Inflammatory macrophage treated with lipopolysaccharide for 1 hour (primary cell): ENCODE results near the gene PRKN.
"Not testable (repeated sequence)": the region's sequence is repeated elsewhere in the genome, so short reads cannot be mapped to it uniquely, and the experiment has no call there.

ENCODE experiments used
- DNase-seq, 2 donors: peaks; one replicate each; pipeline ENCODE4 v3.0.0-alpha.2; 2020 to 2022

Gene PRKN

GRCh38 chr6:162612613-162613012, 115.0 kb downstream of the PRKN start:
- no peak for DNase-seq

DNA sequence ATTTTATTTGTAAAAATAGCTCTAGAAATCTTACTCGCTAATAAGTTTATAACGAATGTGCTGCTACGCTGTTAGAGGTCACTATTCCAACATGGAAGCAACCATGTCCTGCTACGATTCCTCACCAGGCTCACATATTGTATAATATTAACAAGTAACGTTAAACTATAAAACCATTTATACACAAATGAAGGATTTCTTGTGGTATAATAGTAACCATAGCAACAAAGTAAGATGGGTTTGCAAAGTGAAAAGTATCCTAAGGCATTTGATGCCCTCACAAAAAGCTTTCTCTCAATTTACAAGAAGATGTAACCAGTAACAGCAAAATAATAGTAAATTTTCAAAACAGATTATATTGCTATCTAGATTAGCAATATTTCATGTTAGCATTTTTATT, 117.2 kb downstream of the PRKN start:
- DNase-seq = no peak

- no peak for DNase-seq
Measured at GRCh38 chr6:162605881-162606280, 121.7 kb downstream of the PRKN start.

- no peak for DNase-seq
Measured at GRCh38 chr6:162603231-162604015, 124.1 kb downstream of the PRKN start.

GRCh38 chr6:162602759-162603158, 124.8 kb downstream of the PRKN start:
- no peak for DNase-seq

DNA sequence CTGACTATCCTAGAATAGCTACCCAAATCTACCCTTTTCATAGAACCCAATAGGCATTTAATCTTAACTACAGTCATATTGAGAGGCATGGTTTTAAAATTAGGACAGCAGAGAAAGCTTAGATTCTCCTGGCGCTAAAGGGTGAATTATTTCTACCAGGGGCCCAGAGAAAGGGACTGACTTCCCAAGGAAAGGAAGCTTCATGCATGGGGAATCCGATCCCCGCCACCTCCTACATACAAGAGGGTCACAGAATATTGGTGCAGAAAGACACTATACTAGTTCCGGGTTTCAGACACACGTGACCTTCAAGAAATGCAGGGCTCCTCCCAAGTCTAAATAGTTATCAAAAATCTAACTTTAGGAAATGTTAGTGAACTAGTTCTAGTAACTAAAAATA, 130.9 kb downstream of the PRKN start:
- DNase-seq = no peak

DNA sequence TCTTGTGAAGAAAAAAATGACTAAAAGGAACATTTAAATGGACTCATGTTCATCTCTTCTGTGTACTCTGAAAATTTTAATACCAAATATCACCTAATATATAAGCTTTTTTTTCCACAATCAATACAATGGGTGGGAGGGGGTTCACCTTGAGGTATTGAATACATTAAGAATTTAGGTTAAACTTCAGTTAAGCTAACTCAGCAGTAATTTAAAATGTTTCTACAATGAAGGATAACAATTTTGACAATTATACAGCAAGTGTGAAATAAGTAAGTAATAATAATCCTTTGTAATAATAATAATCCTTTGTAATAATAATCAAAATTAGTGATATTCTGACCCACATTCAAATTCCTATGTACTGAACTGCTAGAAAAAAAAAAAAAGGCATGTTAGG, 136.0 kb downstream of the PRKN start:
- no peak for DNase-seq

GRCh38 chr6:162581988-162582780, 145.4 kb downstream of the PRKN start:
- no peak for DNase-seq

- DNase-seq = no peak
Measured at GRCh38 chr6:162580619-162581018, 146.9 kb downstream of the PRKN start.

- no peak for DNase-seq
Measured at GRCh38 chr6:162576016-162576415, 151.6 kb downstream of the PRKN start.

DNA sequence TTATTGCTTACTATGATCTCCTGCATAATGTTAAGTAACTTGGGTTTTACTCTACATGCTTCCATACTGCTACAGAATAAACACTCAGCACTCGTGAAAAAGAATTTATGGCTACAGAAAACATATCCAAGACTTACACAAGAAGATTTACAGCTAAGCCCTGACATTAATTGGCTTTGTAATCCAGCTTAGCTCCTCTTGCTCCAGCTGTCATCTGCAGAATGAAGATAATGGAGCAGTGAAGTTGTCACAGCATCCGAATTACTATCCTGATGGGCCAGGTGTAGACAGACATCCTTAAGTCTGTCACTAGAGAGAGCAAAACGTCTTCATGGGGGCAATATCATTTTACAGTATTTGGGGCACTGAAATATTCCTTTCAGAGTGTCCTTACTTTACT, 155.3 kb downstream of the PRKN start:
- DNase-seq = no peak

DNA sequence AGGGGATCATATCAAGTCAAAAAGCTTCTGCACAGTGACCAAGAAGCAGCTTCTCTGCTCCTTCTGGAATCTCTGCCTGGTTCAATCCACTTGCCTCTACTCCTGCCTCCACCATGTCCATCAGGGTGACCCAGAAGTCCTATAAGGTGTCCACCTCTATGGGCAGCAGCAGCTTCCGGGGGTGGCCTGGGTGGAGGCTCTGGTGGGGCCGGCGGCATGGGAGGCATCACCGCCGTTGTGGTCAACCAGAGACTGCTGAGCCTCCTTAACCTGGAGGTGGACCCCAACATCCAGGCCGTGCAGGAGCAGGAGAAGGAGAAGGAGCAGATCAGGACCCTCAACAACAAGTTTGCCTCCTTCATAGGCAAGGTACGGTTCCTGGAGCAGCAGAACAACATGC, 159.3 kb downstream of the PRKN start:
- DNase-seq = no peak

GRCh38 chr6:162562041-162562440, 165.5 kb downstream of the PRKN start:
- no peak for DNase-seq

DNA sequence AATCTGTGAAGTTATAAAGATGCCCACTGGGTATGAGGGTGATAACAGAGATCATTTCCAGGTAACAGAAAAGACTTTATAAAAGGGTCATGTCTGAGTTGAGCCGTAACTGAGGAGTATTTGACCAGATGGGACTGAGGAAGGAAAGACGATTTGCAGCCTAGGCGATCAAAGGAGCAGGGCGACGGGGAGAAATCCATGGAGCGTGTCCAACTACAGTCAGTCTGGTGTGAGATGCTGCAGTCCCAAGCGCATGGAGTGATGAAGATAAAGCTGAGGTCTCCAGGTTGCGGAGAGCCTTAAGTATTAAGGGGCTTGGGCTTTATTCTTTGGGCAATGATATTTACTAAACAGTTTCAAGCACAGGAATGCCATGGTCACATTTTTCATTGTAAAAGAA, 166.7 kb downstream of the PRKN start:
- DNase-seq = no peak

DNA sequence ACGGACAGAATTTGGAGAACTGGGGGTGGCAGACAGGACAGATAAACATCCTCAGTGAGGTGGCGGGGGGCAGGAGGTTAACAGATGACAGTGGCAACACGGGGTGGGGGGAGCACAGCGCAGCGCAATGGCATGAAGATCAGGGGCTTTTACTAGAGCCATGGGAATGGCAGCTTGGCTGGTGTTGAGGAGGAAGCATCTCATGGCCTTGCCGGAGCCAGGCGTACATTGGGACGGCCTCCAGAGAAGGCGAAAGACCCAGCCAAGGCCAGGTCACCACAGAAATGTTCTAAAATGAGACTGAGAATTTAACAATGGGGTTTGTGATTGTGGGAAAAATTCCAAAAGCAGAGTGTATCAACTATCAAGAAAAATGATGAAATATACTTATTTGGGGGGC, 173.0 kb downstream of the PRKN start:
- no peak for DNase-seq

GRCh38 chr6:162546905-162547304, 180.7 kb downstream of the PRKN start:
- no peak for DNase-seq

DNA sequence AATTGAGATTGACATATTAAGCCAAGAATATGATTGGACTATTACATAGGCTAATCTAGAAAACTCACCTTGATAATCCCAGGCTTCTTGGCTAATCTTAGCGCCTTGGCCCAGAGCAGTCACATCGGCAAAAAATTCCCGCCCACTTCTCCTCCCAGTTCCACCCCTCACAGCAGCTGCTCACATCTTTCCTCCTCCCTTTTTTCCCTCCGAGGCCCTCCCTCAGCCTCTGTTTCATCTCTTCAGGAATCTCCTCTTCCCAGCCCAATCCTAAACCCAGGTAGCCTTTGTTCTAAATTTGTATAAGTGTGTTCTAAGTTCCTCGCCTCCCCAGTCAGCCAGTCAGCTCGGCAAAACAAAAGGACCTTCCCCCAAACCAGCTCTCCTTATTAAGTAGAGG, 184.3 kb downstream of the PRKN start:
- no peak for DNase-seq

GRCh38 chr6:162541019-162541601, 186.5 kb downstream of the PRKN start:
- DNase-seq = no peak

DNA sequence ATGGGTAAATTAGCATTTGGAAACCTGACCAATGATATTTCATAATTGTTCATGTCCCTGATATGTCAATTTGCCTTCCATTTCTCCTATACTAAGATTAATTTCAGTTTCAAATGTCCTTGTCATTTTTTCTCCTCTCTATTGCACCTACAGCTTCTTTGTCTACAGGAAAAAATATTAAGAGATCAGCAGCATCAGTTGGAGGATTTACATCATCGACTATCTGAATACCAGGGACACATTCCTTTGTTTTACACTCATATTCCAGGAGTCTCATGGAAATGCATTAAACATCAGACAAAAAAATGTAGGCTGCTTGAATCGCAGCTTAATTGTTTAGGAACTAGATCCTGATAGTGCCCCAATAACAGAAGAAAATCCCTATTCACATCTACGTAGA, 188.2 kb downstream of the PRKN start:
- no peak for DNase-seq

GRCh38 chr6:162538643-162539064, 188.9 kb downstream of the PRKN start:
- DNase-seq = no peak

GRCh38 chr6:162533009-162533400, 194.6 kb downstream of the PRKN start:
- no peak for DNase-seq

GRCh38 chr6:162532283-162533008, 195.1 kb downstream of the PRKN start:
- no peak for DNase-seq

DNA sequence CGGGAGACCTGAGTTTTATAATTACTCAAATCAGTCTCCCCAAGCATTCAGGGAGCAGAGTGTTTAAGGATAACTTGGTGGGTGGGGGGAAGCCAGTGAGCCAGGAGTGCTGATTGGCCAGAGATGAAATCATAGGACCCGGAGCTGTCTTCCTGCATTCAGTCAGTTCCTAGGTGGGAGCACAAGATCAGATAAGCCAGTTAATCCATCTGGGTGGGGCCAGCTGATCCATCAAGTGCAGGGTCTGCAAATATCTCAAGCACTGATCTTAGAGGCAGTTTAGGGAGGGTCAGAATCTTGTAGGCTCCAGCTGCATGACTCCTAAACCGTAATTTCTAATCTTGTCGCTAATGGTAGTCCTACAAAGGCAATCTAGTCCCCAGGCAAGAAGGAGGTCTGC, 196.2 kb downstream of the PRKN start:
- not testable (repeated sequence) for DNase-seq
